HEK293 (cell line): ENCODE data around the gene RND2.

Source experiments
- CTCF ChIA-PET: fragments of 350-600 bp; formaldehyde crosslinking; extraction: SDS; loops from one replicate; lab custom pipeline; 2021; ENCODE audit warnings: antibody characterized with exemption; lab: Yijun Ruan, JAX
- POLR2A ChIA-PET: fragments of 300-600 bp; formaldehyde crosslinking; extraction: SDS; loops from one replicate; lab custom pipeline; 2020; ENCODE audit warnings: antibody characterized with exemption, inconsistent platforms; lab: Yijun Ruan, JAX
- H3K27ac ChIP-seq: fragments of 200-500 bp; sonication (Bioruptor generic); 2 replicates; pipeline ENCODE4 v1.5.1; 2014; ENCODE audit warnings: low read depth, low read length, control low read depth, inconsistent platforms; ENCODE audit errors: extremely low read depth
- H3K36me3 ChIP-seq, 2 experiments: fragments of 200-500 bp in 1 of 2; sonication (Bioruptor generic) in 1 of 2; 1 replicate in 1 of 2; 2 replicates in 1 of 2; pipeline ENCODE4 v1.5.1; 2014 to 2017; ENCODE audit warnings: inconsistent platforms in 2 of 2, low read length in 2 of 2; ENCODE audit not compliant: control insufficient read depth in 2 of 2, insufficient read depth in 1 of 2
- H3K4me1 ChIP-seq: fragments of 200-500 bp; sonication (Bioruptor generic); 2 replicates; pipeline ENCODE4 v1.5.1; 2014; ENCODE audit warnings: mild to moderate bottlenecking, low read length, inconsistent platforms; ENCODE audit not compliant: control insufficient read depth, insufficient read depth
- H3K4me3 ChIP-seq: 2 replicates; pipeline ENCODE4 v1.5.1; 2011; ENCODE audit warnings: low read depth, mild to moderate bottlenecking, control low read depth, low read length, moderate library complexity
- H3K9me3 ChIP-seq: fragments of 200-500 bp; sonication (Bioruptor generic); 2 replicates; pipeline ENCODE4 v1.5.1; 2014; ENCODE audit warnings: low read depth, low read length, inconsistent platforms; ENCODE audit not compliant: control insufficient read depth, insufficient read depth
- FEZF1 ChIP-seq: fragments of 450-650 bp; formaldehyde crosslinking; IDR thresholded peaks from 2 replicates; pipeline ENCODE4 v1.5.1; 2016; ENCODE audit warnings: missing biosample characterization, missing genetic modification characterization
- GFI1B ChIP-seq: fragments of 450-650 bp; formaldehyde crosslinking; IDR thresholded peaks from 2 replicates; pipeline ENCODE4 v1.5.1; 2016; ENCODE audit warnings: missing biosample characterization, missing genetic modification characterization
- HOXA7 ChIP-seq: sonication (generic); formaldehyde crosslinking; IDR thresholded peaks from 2 replicates; pipeline ENCODE4 v1.8.1; 2022; ENCODE audit warnings: missing genetic modification reagents, borderline replicate concordance
- KLF9 ChIP-seq: fragments of 450-650 bp; formaldehyde crosslinking; IDR thresholded peaks from 2 replicates; pipeline ENCODE4 v1.5.1; 2016; ENCODE audit warnings: missing biosample characterization, missing genetic modification characterization, low read depth
- SP7 ChIP-seq: fragments of 450-650 bp; formaldehyde crosslinking; IDR thresholded peaks from 2 replicates; pipeline ENCODE4 v1.5.1; 2016; ENCODE audit warnings: missing biosample characterization, missing genetic modification characterization
- ZBTB21 ChIP-seq: fragments of 450-650 bp; formaldehyde crosslinking; IDR thresholded peaks from 2 replicates; pipeline ENCODE4 v1.5.1; 2017; ENCODE audit warnings: missing biosample characterization, missing genetic modification characterization
- ZFP3 ChIP-seq: fragments of 450-650 bp; formaldehyde crosslinking; IDR thresholded peaks from 2 replicates; pipeline ENCODE4 v1.5.1; 2016; ENCODE audit warnings: low read depth, missing biosample characterization, missing genetic modification characterization
- ZNF114 ChIP-seq: fragments of 450-650 bp; formaldehyde crosslinking; IDR thresholded peaks from 2 replicates; pipeline ENCODE4 v1.5.0; 2017; ENCODE audit warnings: missing biosample characterization, missing genetic modification characterization
- ZNF132 ChIP-seq: fragments of 450-650 bp; formaldehyde crosslinking; IDR thresholded peaks from 2 replicates; pipeline ENCODE4 v1.5.1; 2017; ENCODE audit warnings: missing biosample characterization, missing genetic modification characterization, borderline replicate concordance
- ZNF133 ChIP-seq: fragments of 450-650 bp; formaldehyde crosslinking; IDR thresholded peaks from 2 replicates; pipeline ENCODE4 v1.5.1; 2016; ENCODE audit warnings: missing biosample characterization, missing genetic modification characterization
- ZNF16 ChIP-seq: fragments of 450-650 bp; formaldehyde crosslinking; IDR thresholded peaks from 2 replicates; pipeline ENCODE4 v1.5.1; 2016; ENCODE audit warnings: low read depth, missing biosample characterization, missing genetic modification characterization
- ZNF223 ChIP-seq: fragments of 450-650 bp; formaldehyde crosslinking; IDR thresholded peaks from 2 replicates; pipeline ENCODE4 v1.5.1; 2016; ENCODE audit warnings: missing biosample characterization, missing genetic modification characterization
- ZNF292 ChIP-seq: fragments of 450-650 bp; formaldehyde crosslinking; IDR thresholded peaks from 2 replicates; pipeline ENCODE4 v1.5.1; 2016; ENCODE audit warnings: low read depth, missing biosample characterization, missing genetic modification characterization, borderline replicate concordance
- ZNF311 ChIP-seq: fragments of 450-650 bp; formaldehyde crosslinking; IDR thresholded peaks from 2 replicates; pipeline ENCODE4 v1.5.1; 2017; ENCODE audit warnings: missing biosample characterization, missing genetic modification characterization, borderline replicate concordance
- ZNF335 ChIP-seq: fragments of 450-650 bp; formaldehyde crosslinking; conservative IDR thresholded peaks from 2 replicates; pipeline ENCODE4 v1.5.1; 2016; ENCODE audit warnings: missing biosample characterization, missing genetic modification characterization
- ZNF394 ChIP-seq: fragments of 450-650 bp; formaldehyde crosslinking; IDR thresholded peaks from 2 replicates; pipeline ENCODE4 v1.5.1; 2016; ENCODE audit warnings: missing biosample characterization, missing genetic modification characterization, mild to moderate bottlenecking, moderate library complexity, borderline replicate concordance
- ZNF529 ChIP-seq: fragments of 450-650 bp; formaldehyde crosslinking; IDR thresholded peaks from 2 replicates; pipeline ENCODE4 v1.5.1; 2017; ENCODE audit warnings: missing genetic modification characterization, missing biosample characterization; ENCODE audit not compliant: insufficient replicate concordance
- ZNF747 ChIP-seq: fragments of 450-650 bp; formaldehyde crosslinking; IDR thresholded peaks from 2 replicates; pipeline ENCODE4 v1.5.1; 2016; ENCODE audit warnings: missing biosample characterization, missing genetic modification characterization
- ZNF791 ChIP-seq: fragments of 450-650 bp; formaldehyde crosslinking; IDR thresholded peaks from 2 replicates; pipeline ENCODE4 v1.5.1; 2016; ENCODE audit warnings: missing biosample characterization, missing genetic modification characterization
- TF ChIP-seq, protein P1 (sequence below): fragments of 450-650 bp; formaldehyde crosslinking; IDR thresholded peaks from 2 replicates; pipeline ENCODE4 v1.5.1; 2016; ENCODE audit warnings: missing biosample characterization, missing genetic modification characterization
- TF ChIP-seq, protein P2 (sequence below): fragments of 450-650 bp; formaldehyde crosslinking; IDR thresholded peaks from 2 replicates; pipeline ENCODE4 v1.5.1; 2017; ENCODE audit warnings: missing biosample characterization, missing genetic modification characterization
- TF ChIP-seq, protein P3 (sequence below): fragments of 450-650 bp; formaldehyde crosslinking; IDR thresholded peaks from 2 replicates; pipeline ENCODE4 v1.5.1; 2016; ENCODE audit warnings: missing biosample characterization, missing genetic modification characterization
- TF ChIP-seq, protein P4 (sequence below): fragments of 450-650 bp; formaldehyde crosslinking; IDR thresholded peaks from 2 replicates; pipeline ENCODE4 v1.5.1; 2017; ENCODE audit warnings: missing biosample characterization, mild to moderate bottlenecking, missing genetic modification characterization, moderate library complexity
- TF ChIP-seq, protein P5 (sequence below): fragments of 450-650 bp; formaldehyde crosslinking; conservative IDR thresholded peaks from 2 replicates; pipeline ENCODE4 v1.5.1; 2016; ENCODE audit warnings: low read depth, missing biosample characterization, missing genetic modification characterization

RND2 gene

DNA sequence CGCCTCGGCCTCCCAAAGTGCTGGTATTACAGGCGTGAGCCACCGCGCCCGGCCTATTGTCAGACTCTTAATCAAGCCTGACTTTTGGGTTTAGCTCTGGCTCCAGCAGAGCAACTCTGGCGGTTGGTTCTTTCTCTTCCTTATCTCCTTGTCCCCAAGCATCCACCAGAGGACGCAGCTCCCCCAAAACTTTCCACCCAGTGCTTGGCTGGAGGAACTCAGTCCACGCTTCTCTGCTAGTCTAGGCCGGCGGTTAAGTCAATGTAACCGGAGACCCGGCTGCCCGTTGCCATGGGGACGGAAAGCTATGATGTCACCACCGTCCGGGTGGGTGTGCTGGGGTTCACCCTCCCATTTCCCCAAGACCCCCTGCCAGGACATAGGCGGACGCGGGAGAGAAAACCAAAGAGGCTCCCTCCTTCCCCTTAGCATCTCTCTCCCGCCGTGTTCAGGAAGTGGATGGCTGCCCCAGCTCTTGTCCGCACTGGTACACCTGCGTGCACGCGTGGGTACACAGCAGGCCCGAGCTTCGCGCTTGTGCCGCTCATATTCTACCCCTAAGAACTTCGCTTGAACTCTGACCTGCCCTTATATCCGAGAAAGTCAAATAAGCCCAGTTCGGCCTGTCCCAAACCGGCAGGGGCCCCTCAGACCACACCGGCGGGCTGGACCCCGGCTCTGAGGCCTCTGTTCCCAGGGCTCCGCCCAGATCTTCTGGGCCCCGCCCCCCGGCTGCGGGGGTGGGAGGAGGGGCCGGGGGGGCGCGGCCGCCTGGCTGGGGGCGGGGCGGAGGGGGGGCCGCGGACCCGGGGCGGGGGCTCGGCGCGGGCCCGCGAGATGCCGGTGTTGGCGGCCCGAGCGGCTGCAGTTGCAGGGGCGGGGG lies at the start of gene RND2 (continued):
- TF ChIP-seq, protein P1, sequence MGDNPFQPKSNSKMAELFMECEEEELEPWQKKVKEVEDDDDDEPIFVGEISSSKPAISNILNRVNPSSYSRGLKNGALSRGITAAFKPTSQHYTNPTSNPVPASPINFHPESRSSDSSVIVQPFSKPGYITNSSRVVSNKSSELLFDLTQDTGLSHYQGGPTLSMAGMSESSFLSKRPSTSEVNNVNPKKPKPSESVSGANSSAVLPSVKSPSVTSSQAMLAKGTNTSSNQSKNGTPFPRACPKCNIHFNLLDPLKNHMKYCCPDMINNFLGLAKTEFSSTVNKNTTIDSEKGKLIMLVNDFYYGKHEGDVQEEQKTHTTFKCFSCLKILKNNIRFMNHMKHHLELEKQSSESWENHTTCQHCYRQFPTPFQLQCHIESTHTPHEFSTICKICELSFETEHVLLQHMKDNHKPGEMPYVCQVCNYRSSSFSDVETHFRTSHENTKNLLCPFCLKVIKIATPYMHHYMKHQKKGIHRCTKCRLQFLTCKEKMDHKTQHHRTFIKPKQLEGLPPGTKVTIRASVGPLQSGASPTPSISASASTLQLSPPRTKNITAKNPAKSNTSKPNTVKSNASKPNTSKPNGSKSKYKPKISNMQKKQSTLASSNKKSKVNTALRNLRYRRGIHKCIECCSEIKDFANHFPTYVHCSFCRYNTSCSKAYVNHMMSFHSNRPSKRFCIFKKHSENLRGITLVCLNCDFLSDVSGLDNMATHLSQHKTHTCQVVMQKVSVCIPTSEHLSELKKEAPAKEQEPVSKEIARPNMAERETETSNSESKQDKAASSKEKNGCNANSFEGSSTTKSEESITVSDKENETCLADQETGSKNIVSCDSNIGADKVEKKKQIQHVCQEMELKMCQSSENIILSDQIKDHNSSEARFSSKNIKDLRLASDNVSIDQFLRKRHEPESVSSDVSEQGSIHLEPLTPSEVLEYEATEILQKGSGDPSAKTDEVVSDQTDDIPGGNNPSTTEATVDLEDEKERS, result no peak
- TF ChIP-seq ZNF16 (no peak), ZNF114 (tag by site-specific recombination) (no peak), FEZF1 (no peak), ZFP3 (tag by site-specific recombination) (no peak), ZNF529 (no peak), ZNF292 (tag by site-specific recombination) (no peak), ZBTB21 (tag by site-specific recombination) (peak; percentile 92), HOXA7 (CRISPR knock-in tag) (no peak), ZNF394 (tag by site-specific recombination) (peak; percentile 73), ZNF133 (tag by site-specific recombination) (no peak), SP7 (peak; percentile 80), ZNF335 (tag by site-specific recombination) (peak; percentile 95)
- TF ChIP-seq, protein P2, sequence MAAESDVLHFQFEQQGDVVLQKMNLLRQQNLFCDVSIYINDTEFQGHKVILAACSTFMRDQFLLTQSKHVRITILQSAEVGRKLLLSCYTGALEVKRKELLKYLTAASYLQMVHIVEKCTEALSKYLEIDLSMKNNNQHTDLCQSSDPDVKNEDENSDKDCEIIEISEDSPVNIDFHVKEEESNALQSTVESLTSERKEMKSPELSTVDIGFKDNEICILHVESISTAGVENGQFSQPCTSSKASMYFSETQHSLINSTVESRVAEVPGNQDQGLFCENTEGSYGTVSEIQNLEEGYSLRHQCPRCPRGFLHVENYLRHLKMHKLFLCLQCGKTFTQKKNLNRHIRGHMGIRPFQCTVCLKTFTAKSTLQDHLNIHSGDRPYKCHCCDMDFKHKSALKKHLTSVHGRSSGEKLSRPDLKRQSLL (tag by site-specific recombination), result peak; percentile 71; the same call in 1 of the 2 replicates
- TF ChIP-seq, protein P3, sequence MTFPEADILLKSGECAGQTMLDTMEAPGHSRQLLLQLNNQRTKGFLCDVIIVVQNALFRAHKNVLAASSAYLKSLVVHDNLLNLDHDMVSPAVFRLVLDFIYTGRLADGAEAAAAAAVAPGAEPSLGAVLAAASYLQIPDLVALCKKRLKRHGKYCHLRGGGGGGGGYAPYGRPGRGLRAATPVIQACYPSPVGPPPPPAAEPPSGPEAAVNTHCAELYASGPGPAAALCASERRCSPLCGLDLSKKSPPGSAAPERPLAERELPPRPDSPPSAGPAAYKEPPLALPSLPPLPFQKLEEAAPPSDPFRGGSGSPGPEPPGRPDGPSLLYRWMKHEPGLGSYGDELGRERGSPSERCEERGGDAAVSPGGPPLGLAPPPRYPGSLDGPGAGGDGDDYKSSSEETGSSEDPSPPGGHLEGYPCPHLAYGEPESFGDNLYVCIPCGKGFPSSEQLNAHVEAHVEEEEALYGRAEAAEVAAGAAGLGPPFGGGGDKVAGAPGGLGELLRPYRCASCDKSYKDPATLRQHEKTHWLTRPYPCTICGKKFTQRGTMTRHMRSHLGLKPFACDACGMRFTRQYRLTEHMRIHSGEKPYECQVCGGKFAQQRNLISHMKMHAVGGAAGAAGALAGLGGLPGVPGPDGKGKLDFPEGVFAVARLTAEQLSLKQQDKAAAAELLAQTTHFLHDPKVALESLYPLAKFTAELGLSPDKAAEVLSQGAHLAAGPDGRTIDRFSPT (tag by site-specific recombination), result peak; percentile 84
- TF ChIP-seq, protein P4, sequence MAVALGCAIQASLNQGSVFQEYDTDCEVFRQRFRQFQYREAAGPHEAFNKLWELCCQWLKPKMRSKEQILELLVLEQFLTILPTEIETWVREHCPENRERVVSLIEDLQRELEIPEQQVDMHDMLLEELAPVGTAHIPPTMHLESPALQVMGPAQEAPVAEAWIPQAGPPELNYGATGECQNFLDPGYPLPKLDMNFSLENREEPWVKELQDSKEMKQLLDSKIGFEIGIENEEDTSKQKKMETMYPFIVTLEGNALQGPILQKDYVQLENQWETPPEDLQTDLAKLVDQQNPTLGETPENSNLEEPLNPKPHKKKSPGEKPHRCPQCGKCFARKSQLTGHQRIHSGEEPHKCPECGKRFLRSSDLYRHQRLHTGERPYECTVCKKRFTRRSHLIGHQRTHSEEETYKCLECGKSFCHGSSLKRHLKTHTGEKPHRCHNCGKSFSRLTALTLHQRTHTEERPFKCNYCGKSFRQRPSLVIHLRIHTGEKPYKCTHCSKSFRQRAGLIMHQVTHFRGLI (tag by site-specific recombination), result 0 out of 2 replicates have a peak, but pooled peaks have one; percentile 15
- TF ChIP-seq, all 188 proteins: peak for 63

DNA sequence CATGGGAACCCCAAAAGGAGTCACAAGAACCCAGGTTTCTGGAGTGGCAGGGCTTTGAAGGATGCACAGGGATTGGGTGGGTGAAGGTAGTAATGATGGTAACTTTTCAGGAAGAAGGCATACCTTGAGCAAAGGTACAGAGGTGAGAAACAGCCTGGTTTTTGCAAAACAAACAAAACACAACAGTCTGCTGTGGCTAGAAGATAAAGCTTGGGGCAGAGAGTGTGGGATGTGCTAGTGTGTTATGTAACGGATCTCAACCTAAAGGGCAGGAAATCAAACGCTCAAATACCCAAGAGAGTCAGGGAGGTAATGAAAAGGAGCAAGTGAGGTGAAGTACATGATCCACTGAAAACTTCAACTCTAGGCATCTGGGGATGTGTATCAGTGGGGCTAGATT lies 49.8 kb upstream of the RND2 start:
- ChIA-PET POLR2A (interaction anchor here (0.7 kb wide), 1 partner anchor 36 kb away, joined by 3 read pairs; no protein-coding TSS in a partner anchor), CTCF (no interaction called here)
- TF ChIP-seq, protein P5, sequence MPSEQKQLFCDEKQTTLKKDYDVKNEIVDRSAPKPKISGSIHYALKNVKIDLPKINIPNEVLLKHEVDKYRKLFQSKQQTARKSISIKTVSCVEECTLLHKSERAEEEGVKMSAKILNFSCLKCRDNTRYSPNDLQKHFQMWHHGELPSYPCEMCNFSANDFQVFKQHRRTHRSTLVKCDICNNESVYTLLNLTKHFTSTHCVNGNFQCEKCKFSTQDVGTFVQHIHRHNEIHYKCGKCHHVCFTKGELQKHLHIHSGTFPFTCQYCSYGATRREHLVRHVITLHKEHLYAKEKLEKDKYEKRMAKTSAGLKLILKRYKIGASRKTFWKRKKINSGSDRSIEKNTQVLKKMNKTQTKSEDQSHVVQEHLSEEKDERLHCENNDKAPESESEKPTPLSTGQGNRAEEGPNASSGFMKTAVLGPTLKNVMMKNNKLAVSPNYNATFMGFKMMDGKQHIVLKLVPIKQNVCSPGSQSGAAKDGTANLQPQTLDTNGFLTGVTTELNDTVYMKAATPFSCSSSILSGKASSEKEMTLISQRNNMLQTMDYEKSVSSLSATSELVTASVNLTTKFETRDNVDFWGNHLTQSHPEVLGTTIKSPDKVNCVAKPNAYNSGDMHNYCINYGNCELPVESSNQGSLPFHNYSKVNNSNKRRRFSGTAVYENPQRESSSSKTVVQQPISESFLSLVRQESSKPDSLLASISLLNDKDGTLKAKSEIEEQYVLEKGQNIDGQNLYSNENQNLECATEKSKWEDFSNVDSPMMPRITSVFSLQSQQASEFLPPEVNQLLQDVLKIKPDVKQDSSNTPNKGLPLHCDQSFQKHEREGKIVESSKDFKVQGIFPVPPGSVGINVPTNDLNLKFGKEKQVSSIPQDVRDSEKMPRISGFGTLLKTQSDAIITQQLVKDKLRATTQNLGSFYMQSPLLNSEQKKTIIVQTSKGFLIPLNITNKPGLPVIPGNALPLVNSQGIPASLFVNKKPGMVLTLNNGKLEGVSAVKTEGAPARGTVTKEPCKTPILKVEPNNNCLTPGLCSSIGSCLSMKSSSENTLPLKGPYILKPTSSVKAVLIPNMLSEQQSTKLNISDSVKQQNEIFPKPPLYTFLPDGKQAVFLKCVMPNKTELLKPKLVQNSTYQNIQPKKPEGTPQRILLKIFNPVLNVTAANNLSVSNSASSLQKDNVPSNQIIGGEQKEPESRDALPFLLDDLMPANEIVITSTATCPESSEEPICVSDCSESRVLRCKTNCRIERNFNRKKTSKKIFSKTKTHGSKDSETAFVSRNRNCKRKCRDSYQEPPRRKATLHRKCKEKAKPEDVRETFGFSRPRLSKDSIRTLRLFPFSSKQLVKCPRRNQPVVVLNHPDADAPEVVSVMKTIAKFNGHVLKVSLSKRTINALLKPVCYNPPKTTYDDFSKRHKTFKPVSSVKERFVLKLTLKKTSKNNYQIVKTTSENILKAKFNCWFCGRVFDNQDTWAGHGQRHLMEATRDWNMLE (tag by site-specific recombination), result no peak
- TF ChIP-seq ZNF132 (no peak), KLF9 (tag by site-specific recombination) (no peak), ZNF311 (tag by site-specific recombination) (no peak), ZNF747 (tag by site-specific recombination) (no peak), ZNF223 (tag by site-specific recombination) (no peak), ZNF791 (tag by site-specific recombination) (no peak), GFI1B (tag by site-specific recombination) (no peak)

More for the DNA sequence above, 49.8 kb upstream of the RND2 start:
- Histone ChIP-seq H3K36me3 (no peaks in the 10 kb centered on the region; a peak in 1 of 3 replicates), H3K4me3 (no peak overlapping the region), H3K27ac (no peak overlapping the region), H3K9me3 (no peaks in the 10 kb centered on the region), H3K4me1 (peaks cover 3% of the 10 kb centered on the region; the same call in 1 of the 2 replicates)
